LNCAP (cell line): ENCODE measurements around the gene RPL12.
A peak's percentile ranks its signal among the peaks of the same experiment; 100 is the strongest.

Source experiments
- CTCF ChIP-seq: fragments of 450-650 bp; IDR thresholded peaks from 2 replicates; pipeline ENCODE4 v1.5.1; 2017; ENCODE audit warnings: mild to moderate bottlenecking

The RPL12 gene

GRCh38 chr9:127463911-127464310 lies 12.7 kb upstream of the RPL12 start:
- no peak for TF ChIP-seq CTCF

- TF ChIP-seq CTCF = no peak
Measured at GRCh38 chr9:127463382-127463781, 12.2 kb upstream of the RPL12 start.

GRCh38 chr9:127458921-127459320 lies 7.7 kb upstream of the RPL12 start:
- no peak for TF ChIP-seq CTCF

GRCh38 chr9:127457191-127457878 lies 6.1 kb upstream of the RPL12 start:
- TF ChIP-seq CTCF = no peak

- peak; percentile 46; the same call in 1 of the 2 replicates for TF ChIP-seq CTCF
Measured at GRCh38 chr9:127455324-127455992, 4.3 kb upstream of the RPL12 start.

- no peak for TF ChIP-seq CTCF
Measured at GRCh38 chr9:127452691-127453090, 1.5 kb upstream of the RPL12 start.

GRCh38 chr9:127451858-127452656 lies 851 bp upstream of the RPL12 start:
- TF ChIP-seq CTCF = no peak
